Activated gamma-delta T cell treated with Interleukin-2 at 50 U/mL for 16 hours (primary cell): ENCODE data around the gene VCY1B.
"Not testable (repeated sequence)": the region's sequence is repeated elsewhere in the genome, so short reads cannot be mapped to it uniquely, and the experiment has no call there.

Source experiments
- DNase-seq: peaks from one replicate; pipeline ENCODE4 v3.0.0-alpha.2; 2020

Gene VCY1B

DNA sequence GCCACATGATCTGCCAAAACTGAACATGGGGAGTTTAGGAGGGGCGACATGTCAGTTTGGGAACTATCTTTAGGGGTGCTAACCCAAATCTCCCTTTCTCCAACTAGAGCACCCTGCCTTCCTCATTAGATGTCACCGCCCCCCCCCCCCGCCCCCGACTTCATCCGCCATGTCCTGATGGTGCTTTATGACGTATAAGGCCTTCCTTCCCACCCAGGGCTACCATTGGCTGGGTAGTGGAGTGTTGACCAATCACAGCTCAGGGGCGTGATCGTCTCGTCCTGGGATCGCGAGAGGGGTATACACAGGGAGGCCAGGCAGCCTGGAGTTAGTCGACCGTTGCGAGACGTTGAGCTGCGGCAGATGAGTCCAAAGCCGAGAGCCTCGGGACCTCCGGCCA lies at the start of gene VCY1B:
Gene VCY1B, plus strand, starts transcription at position 301 of the 400 bp plus-strand sequence. Its CDS starts 63 bp downstream, at position 364.
- not testable (repeated sequence) for DNase-seq

DNA sequence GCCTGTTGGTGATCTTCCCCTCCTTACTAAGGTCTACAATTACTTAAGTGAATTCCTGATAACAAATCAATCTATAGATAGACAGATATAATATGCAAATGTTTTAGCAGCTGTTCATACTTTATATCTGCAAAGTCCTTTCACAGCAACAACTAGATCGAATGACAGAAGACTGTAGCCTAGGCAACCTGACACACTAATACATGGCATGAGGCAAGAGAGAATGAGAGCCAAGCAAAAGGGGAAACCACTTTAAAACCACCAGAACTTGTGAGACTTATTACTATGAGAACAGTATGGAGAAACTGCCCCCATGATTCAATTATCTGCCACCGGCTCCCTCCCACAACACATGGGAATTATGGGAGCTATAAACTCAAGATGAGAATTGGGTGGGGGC lies 44.1 kb upstream of the VCY1B start:
- DNase-seq = not testable (repeated sequence)

DNA sequence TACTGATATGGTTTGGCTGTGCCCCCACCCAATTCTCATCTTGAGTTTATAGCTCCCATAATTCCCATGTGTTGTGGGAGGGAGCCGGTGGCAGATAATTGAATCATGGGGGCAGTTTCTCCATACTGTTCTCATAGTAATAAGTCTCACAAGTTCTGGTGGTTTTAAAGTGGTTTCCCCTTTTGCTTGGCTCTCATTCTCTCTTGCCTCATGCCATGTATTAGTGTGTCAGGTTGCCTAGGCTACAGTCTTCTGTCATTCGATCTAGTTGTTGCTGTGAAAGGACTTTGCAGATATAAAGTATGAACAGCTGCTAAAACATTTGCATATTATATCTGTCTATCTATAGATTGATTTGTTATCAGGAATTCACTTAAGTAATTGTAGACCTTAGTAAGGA lies 25.6 kb upstream of the VCY1B start:
- not testable (repeated sequence) for DNase-seq

DNA sequence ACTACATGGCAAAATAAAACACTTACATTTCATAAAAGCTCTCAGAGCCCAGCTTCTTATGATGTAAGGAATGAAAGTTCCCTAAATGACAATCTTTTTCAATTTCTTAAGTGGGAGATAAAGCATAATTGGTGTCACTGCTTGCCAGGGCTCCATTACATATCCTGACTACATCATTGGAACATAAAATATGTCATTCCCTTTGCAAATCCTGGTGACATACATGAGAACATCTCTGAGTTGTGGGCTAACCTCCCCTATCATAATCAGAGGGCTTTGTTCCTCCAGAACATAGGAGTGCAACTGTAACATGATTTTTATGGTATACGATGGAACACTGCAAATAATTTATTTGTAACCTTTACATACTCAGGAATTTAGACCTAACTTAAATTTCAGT lies 29.9 kb downstream of the VCY1B start:
- DNase-seq = no peak
